Midbrain (tissue), 1 donor: ENCODE measurements around the gene SPATA13.
"Not testable (repeated sequence)": the region's sequence is repeated elsewhere in the genome, so short reads cannot be mapped to it uniquely, and the experiment has no call there.

Source experiments
- DNase-seq: peaks from one replicate; lab custom pipeline; 2025; lab: John Stamatoyannopoulos, UW

The SPATA13 gene

DNA sequence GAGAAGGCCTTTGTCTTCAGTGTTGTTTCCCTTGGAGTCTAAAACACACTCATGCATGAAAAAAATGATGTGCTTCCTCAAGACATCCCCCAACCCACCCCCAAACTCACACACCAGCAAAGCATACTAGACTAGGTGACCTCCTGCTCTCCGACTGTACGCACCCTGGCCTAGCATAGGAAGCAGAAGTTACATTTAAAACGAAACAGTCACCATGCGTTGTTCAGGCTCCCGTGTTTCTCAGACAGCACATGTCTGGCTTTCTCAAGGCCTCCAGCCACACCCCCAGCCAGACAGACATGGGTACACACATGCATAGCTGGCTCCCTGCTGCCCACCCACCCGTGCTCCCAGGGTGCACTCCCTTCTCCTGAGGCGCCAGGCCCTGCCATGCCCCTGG, 120.2 kb downstream of the SPATA13 start:
- peak; percentile 34 for DNase-seq

DNA sequence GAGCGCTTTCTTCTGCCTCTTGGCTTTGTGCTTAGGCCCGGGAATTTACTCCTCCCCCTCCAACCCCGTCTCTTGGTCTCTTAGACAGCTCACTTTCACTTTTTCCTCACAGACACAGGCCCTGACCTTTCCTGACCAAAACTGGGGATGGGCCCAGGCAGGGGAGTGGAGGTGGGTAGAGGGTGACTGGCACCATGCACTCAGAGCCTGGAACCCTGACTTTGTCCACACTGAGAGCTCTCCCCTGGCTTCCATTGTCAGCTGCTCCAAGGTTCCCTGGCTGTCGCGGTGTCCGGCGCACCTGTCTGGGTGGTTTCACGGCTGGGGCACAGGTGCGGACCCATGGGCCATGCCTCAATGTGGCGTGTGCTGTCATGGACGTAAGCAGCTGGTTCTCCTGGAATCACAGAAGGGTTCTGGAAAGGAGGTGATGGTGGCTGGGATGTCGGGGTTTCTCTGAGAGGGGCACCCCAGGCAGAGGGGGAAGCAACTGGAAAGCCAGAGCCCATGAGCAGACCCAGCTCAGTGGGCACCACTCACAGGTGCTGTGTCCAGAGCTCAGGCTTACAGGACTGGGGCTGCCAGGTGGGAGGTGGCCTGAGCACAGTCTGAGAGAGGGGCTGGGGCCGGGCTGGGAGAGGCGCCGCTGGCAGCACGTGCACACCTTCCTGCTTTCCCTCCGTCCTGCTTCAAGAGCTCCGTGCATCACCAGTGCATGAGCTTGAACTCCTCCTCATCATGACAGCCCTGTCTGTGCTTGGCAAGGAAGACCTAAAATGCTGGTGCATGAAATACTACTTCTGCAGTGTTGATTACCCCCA, 120.9 kb downstream of the SPATA13 start:
- no peak for DNase-seq

DNA sequence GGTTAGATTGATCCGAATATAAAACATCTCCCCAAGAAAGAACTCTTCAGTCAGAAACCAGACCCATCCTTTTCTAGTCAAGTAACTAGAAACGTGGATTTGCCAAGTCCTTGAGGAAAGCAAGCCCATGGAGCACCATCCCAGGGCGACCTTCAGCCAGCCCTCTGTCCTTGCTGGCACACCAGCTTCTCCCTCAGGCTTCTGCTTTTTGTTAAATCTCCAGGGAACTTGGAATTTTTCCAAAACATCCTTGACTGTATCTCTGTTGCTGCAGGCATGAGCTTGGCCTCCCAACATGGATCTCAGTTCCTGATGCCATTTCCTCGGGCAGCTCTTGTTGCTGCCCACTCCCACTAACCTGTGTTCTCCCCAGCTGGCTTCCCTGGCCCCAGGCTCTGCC, 121.7 kb downstream of the SPATA13 start:
- no peak for DNase-seq

DNA sequence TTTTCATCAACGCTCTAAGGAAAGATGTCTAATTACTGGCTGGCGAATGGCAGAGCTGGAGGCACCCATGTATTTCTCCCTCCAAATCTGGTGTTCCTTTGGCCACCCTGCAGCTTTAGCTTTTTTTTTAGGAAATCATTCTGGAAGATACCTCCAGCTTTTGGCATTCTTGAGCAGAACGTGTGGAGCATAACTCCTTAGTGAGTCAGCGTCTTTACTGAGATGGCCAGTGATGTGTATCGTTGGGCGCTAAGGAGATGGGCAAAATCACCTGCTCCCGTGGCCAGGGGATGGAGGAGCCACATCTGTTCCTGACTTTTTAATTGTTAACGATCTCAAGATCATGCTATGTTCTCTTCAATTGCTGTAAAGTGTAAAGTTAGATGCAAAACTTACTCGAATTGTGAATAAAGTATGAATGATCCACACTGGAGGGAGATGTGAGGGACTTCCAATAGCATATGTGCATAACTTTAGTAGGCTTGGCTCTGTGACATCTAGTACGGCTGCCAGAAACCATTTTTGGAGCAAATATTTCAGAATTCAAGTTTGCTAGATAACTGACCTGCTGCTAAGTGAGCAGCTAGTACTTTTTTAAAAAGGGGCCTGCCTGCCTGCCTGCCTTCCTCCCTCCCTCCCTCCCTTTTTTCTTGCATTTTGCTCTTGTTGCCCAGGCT, 124.5 kb downstream of the SPATA13 start:
- no peak for DNase-seq

DNA sequence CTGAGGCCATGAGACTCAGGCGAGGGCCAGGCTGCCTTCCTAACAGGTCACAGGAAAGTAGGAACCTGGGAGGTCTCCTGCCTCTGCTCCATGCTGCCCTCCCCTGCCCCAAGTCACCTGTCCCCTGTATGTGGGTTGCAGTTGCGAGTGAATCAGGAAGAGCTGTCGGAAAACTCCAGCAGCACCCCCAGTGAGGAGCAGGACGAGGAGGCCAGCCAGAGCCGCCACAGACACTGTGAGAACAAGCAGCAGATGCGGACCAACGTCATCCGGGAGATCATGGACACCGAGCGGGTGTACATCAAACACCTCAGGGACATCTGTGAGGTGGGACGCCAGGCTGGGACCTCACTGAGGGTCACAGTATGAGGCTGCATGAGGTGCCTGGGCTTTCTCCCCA, 126.1 kb downstream of the SPATA13 start:
- no peak for DNase-seq

DNA sequence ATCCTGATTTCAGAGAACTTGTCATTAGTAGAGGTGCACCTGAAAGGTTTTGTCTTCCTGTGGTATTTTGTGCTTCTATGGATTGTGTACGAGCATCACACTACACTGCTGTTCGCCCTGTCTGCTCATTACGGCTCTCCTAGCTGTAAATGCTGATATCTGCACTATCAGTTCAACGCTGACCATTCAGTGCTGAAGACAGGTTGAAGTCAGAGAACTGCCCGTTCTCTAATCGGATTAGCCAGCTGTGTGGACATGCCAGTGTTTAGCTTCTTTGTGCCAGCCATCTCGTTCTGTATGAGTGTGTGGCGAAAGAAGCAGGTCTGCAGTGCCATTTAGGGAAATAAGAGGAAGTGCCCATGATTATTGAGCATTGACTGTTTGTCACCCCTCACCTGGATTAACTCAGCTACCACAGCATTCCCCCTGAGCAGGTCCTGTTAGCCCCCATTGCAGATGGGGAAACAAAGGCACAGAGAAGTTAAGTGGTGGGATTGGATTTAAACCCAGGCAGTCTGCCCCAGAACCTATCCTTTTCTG, 127.3 kb downstream of the SPATA13 start:
- no peak for DNase-seq

DNA sequence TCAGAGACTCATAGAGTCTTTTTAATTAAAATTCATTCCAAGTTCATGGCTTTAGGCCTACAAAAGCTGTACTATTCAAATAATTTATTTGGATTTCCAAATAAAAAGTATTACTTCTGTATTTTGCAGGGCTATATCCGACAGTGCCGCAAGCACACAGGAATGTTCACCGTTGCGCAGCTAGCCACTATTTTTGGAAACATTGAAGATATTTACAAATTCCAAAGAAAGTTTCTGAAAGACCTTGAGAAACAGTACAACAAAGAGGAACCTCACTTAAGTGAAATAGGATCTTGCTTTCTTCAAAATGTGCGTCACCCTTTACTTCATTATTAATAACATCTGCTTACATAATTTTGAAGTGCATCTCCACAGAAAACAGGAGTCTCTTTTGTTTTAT, 128.3 kb downstream of the SPATA13 start:
- DNase-seq = no peak

DNA sequence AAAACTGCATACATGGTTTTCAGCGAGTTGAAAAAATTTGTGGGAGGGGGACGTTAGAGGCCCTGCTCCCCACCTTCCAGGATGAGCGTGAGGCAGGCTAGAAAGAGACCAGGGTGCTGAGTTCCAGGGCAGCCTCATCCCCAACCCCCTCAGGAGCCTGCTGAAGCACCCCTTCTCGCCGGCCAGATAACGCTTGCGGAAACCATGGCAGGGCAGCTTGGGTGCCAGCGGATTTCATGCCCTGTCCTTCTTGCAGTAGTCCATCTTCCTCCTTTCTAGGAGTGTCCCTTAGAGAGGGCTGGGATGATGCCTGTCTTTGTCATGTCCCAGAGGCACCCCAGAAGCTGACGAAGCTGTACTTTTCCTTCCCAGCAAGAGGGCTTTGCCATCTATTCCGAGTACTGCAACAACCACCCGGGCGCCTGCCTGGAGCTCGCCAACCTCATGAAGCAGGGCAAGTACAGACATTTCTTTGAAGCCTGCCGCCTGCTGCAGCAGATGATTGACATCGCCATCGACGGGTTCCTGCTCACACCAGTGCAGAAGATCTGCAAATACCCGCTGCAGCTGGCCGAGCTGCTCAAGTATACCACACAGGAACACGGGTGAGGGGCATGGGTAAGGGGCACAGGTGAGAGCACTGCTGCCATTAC, 129.9 kb downstream of the SPATA13 start:
- DNase-seq = no peak

DNA sequence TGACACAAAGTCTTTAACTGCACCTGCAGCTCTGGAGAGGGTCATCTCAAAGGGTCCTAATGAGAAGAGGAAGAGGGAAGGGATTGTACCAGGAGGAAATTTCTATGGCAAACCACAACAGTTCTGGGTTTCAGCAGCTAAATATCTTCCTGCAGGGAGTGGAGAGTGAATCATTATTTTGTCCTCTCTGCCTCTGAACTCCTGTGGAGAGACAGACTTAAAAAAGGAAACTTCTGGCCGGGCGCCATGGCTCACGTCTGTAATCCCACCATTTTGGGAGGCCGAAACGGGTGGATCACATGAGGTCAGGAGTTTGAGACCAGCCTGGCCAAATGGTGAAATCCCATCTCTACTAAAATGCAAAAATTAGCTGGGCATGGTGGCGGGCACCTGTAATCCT, 132.0 kb downstream of the SPATA13 start:
- DNase-seq = no peak

DNA sequence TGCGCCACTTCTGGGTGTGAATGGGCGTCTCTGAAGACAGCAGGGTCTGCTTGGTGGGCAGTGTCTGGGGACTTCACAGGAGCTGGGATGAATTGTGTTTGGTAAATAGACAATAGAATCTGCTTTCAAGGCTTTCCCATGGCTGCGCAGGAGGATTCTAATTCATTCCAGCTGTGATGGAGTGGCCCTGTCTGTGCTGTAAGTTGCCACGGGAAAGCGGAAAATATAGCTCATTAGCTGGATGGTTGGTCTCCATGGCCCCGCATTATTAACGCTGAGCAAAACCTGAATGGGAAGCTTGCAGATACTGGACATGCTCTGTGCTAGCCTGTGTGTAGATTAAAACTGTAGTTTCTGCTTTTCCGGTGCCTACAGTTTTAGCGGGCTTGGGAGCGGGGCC, 133.2 kb downstream of the SPATA13 start:
- no peak for DNase-seq

DNA sequence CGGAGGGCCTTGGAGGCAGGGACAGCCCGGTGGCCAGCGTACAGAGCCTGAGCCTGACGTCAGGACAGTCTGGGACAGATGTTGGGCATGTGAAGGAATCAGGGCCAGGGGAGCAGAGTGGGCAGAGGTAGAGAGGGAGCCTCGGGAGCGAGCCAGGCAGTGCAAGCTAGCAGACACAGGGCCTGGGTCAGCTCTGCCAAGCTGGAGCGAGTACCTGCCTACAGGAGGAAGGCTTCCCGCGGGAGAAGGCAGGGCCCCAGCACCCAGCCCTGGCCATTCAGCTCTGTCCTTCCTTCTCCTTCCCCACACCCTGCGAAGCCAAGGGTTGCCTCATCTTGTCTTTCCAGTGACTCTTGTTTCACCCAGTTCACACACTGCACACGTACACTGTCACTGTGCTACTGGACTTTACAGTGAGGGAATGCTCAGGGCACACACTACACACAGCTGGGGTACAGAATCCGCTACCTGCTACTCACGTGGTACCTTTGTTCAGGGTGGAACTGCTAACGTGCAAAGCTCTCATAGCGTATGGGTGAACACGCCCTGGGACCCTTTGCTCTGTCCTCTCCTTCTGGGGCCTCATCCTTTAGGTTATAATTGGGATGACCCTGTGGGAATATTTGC, 139.1 kb downstream of the SPATA13 start:
- DNase-seq = no peak

DNA sequence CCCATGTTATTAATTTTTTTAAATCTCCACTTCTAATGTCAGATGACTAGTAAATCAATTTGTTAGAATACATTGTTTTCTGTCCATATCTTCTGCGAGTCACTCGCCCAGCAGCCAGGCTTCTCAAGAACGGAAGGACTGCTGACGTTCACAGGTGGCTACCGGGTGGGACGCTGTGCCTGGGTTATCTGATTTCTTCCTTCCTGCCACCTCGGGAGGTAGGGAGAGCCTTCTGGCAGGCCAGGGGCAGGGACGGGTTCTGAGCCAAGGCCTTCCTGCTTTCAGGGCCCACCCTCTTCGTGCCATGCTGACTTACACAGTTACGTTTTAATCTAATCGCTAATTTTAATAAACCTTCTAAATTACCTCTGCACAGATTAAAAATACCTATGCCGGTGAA, 140.9 kb downstream of the SPATA13 start:
- DNase-seq = no peak

DNA sequence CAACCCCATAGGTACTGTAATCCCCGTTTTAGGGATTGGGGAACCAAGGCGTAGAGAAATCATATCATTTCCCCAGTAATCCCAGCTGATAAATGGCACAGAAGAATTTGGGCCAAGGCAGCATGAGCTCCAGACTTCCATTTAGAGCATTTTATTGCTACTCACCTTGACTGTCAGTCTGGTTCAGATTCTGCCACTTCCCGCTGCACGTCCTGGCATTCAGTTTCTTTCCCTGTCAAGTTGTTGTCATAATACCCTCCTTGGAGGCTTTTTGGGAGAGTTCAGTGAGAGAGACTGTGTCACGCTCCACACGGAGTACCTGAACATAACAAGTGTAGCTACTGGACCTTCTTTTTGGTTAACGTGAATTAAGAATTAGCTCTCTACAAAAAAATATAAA, 141.4 kb downstream of the SPATA13 start:
- no peak for DNase-seq

DNA sequence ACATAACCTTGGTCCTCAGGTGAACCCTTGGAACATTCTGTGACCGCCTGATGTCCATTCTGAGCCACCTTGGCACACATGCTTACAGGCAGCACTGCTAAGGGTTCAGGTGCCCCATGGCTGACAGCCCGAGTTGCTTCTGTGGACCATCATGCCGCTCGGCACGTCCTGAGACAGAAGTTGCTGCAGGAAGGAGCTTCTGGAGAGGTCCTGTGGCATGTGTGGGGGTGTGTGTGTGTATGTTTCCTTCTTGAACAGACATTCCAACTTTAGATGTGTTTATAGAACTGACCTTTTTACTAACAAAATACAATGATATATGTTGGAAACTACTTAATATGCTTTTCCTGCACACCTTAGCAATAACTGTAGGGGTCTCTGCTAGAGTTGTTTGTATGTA, 144.1 kb downstream of the SPATA13 start:
- DNase-seq = no peak

DNA sequence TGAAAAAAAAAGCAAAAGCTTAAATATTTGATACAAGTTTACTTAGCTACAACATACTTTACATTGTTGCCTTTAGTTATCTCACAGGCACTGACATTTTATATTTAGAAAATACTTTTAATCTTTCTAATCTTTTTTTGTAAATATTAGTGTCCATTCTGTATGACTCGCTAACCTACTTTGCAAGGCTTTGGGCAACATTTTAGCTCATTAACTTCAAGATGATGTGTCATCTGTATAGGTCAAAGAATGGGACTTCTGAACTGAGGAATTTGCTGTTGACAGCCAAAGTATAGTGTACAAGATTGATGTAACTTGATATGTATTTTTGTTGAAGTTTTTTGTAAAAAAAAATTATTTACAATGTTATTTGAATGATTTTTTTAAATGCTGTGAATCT, 146.1 kb downstream of the SPATA13 start:
- no peak for DNase-seq

DNA sequence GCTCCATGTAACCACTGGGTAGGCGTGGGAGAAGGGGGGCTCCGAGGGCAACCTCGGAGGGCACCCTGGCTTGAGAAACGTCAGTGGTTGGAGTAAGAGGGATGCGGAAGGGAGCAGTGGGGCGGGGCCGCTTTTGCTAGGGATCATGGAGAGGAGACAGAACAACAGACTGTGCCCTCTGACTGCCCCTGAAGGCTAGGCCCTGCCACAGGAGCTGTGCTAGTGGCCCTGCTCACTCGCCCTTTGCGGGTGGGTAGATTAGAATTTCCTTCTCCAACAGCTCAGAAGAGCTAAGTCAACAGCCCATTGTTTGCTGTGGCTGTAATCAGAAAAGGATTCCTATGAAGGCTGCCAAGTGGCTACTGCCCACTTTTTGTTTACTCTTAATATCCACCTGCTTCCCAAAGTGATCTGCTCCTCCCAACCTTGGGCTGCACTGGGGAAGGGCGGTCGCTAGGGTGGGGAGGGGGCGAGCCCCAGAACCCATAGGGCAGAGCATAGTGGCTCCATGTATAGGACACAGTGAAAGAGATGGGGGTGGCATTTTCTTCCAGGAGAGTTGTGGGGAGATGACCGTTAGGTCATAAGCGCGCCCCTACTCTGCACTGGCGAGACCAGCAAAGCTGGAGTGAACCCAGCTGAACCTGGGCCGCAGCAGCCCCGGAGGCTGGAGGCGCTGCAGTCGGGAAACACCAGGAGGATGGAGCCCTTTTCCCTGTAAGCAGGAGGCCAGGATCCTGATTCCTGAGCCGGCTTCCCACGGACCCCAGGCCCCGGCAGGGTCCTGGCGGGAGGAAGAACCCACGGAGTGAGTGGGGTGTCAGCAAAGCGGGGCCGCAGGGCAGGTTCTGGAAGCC, 146.9 kb downstream of the SPATA13 start:
- no peak for DNase-seq

DNA sequence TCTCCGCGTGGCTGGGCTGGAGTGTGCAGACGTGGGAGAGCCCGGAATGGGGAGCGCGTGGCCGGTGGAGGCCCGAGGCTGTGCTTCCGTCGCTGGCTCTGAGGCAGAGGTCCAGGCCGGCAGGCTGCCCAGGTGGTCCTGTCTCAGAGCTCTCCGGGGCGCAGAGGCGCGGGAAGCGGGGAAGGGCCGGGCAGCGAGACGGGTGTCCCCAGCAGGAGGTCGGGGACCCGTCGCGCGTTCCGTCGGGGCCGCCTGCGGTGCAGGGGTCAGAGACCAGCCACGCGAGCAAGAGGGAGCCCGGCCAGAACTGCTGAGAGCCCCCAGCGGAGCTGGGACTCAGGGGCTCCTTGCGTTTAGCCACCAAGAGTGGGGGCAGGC, 147.5 kb downstream of the SPATA13 start:
- no peak for DNase-seq

DNA sequence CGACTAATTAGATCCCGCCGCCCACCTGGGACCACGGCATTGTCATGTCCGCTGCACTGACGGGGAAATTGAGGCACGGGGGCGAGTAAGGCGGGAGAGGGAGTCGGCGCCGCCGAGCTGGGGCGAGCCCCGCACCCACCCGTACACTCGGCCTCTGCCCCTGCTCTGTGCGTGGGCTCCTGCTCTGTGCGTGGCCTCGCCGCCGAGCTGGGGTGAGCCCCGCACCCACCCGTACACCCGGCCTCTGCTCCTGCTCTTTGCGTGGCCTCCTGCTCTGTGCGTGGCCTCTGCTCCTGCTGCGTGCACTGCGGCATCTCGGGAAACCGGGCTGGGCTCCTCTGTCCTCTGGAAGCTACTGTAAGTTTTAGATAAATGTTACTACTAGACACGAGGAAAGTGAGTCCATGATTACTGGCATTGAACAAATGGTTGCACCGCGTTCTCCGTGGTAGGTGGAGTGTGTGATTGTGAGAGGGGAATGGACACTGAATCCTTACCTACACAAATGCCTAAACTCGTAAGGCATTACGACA, 148.0 kb downstream of the SPATA13 start:
- no peak for DNase-seq

DNA sequence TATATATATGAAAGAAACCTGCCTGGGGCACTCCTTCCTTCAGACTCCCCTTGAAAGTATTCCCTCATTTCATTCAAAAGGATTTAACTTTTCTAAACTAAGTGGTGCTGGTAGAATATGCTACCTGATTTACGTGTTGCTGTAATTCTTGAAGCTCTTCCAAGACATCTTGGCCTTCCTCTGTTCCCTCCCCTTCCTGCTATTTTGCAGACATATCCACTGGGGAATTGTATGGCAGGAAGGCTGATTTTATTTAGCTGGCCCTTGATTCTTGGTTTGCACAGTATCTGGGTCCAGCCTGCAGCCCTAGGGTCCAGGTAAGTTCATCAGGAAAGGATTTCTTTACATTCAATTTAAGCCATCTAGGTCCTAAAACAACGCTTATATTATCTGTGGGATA, 148.8 kb downstream of the SPATA13 start, which contains the start of gene C1QTNF9:
TSS of gene C1QTNF9 (plus strand) at position 281 of the 400 bp plus-strand sequence. CDS start 6,424 bp downstream, outside the sequence.
- DNase-seq = not testable (repeated sequence)

DNA sequence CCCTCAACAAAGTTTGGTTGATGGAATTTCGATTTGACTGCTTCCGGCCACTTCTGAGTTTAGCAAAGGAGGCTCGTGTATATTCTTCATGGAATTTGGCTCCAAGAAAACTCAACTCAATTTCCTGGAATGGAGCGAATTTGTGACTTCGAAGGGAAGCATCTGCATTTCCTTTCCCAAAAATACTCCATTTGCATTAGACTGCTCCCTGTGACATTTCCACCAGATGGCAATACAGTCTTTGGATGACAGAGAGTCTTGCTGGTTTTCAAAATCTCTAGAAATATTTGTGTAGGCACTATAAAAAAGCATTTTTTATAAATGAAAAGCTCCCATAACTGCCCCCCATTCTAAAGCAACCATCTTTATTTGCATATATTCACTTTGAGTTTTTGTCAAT, 152.9 kb downstream of the SPATA13 start:
- no peak for DNase-seq

DNA sequence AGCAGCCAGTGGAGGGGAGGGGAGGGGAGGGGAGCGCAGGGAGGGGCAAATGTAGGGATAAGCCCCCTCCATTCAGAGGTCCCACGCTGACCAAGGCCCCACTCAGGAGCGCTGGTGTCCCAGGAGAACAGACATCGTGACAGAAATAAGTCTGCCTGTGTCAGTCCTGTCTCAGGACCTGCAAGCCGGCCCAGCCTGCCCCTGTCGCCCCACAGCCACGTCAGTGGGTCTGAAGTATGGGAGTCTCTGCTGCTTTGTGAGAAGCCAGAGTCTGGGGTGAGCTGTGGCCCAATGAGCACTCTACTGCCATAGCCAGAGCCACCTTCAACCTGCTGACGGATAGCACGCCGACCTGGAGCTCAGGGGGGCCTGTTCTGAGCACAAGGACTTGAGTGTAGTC, 157.3 kb downstream of the SPATA13 start:
- DNase-seq = not testable (repeated sequence)
